Fibroblast of skin of left biceps (primary cell): ENCODE results near the gene UQCC3.
"Not testable (repeated sequence)": the region's sequence is repeated elsewhere in the genome, so short reads cannot be mapped to it uniquely, and the experiment has no call there.

Experiments
- DNase-seq, 2 experiments: peaks; one replicate each; pipeline ENCODE4 v3.0.0-alpha.2; 2013; ENCODE audit warnings: low read depth in 2 of 2

Gene UQCC3

GRCh38 chr11:62671608-62672389 lies at the start of gene UQCC3, which contains the start of gene LBHD1:
UQCC3 (plus strand) TSS chr11:62671673; CDS start chr11:62671746, 73 bp downstream.
LBHD1 (minus strand) TSS chr11:62672267; CDS start chr11:62670031, 2,236 bp downstream.
- DNase-seq = peak in 1 of 2 experiments; percentile 76

GRCh38 chr11:62622476-62623089 lies 48.9 kb upstream of the UQCC3 start:
- no peak for DNase-seq

GRCh38 chr11:62627713-62628112 lies 43.8 kb upstream of the UQCC3 start:
- DNase-seq = no peak

GRCh38 chr11:62632492-62632891 lies 39.0 kb upstream of the UQCC3 start:
- DNase-seq = no peak

- DNase-seq = no peak
Observed at GRCh38 chr11:62644220-62644619, 27.3 kb upstream of the UQCC3 start.

GRCh38 chr11:62645671-62645945 lies 25.9 kb upstream of the UQCC3 start:
- no peak for DNase-seq

- peak; percentile 89 to 92 for DNase-seq
Observed at GRCh38 chr11:62645946-62646824, 25.3 kb upstream of the UQCC3 start, which contains the start of gene GANAB. GANAB (minus strand) TSS chr11:62646613; CDS start chr11:62646599, 14 bp downstream.

- DNase-seq = no peak
Observed at GRCh38 chr11:62646825-62647608, 24.5 kb upstream of the UQCC3 start.

GRCh38 chr11:62647609-62648005 lies 23.9 kb upstream of the UQCC3 start:
- no peak for DNase-seq

GRCh38 chr11:62648185-62648966 lies 23.1 kb upstream of the UQCC3 start:
- DNase-seq = no peak

- no peak for DNase-seq
Observed at GRCh38 chr11:62648967-62649364, 22.5 kb upstream of the UQCC3 start.

- DNase-seq = no peak
Observed at GRCh38 chr11:62649486-62649885, 22.0 kb upstream of the UQCC3 start.

- not testable (repeated sequence) for DNase-seq
Observed at GRCh38 chr11:62650283-62650682, 21.2 kb upstream of the UQCC3 start.

- DNase-seq = no peak
Observed at GRCh38 chr11:62652161-62653006, 19.1 kb upstream of the UQCC3 start.

GRCh38 chr11:62654297-62654696 lies 17.2 kb upstream of the UQCC3 start:
- DNase-seq = no peak

- DNase-seq = no peak
Observed at GRCh38 chr11:62656796-62657429, 14.6 kb upstream of the UQCC3 start.

- DNase-seq = no peak
Observed at GRCh38 chr11:62664405-62665074, 6.9 kb upstream of the UQCC3 start.

- peak; percentile 83 to 85 for DNase-seq
Observed at GRCh38 chr11:62665075-62665598, 6.3 kb upstream of the UQCC3 start, which contains the start of the genes C11orf98 and CSKMT. C11orf98 (minus strand) TSS chr11:62665210; CDS start chr11:62665169, 41 bp downstream. CSKMT (plus strand) TSS chr11:62665312; CDS start chr11:62665880, 568 bp downstream.
